ENCODE data around the gene SHF.
A peak's percentile ranks its signal among the peaks of the same experiment; 100 is the strongest.

Gene SHF

DNA sequence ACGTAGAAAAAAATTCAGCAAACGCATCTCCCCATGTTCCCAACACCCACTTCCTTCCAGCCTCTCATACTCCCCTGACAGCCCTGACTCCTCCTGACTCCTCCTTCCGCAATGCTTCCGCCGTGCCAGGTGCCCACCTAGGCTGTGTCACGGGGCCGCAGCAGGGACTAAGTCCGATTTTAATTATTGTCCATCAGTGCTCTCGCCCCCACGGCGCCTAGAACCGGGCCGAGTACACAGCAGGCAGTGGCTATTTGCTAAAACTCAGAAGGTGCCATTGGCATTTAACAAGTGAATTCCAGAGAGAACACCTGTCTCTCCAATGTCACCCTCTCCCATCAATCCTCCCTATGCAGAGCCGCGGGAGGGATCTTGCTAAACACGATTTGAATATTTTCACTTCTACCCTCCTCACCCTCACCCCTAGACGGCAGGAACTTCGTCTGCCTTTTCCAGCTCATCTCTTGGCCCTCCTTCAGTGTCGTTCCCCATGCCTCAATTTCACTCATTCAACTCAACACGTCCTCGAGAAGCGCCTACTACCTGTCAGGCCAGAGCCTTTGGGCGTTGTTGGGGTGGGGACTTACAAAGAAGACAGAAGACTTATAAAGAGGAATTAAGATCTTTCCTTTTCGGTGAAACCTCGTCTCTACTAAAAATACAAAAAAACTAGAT lies 11.5 kb upstream of the SHF start:
- TF ChIP-seq FEZF1 (tag by site-specific recombination; IDR thresholded peaks at IDR 0.05) (peak; percentile 7; the same call in 1 of the 2 replicates), ZNF585B (tag by site-specific recombination; IDR thresholded peaks at IDR 0.05) (no peak), ZIC2 (tag by site-specific recombination; IDR thresholded peaks at IDR 0.05) (peak; percentile 69), GLIS2 (tag by site-specific recombination; IDR thresholded peaks at IDR 0.05) (0 out of 2 replicates have a peak, but pooled peaks have one; percentile 60), ZSCAN16 (tag by site-specific recombination; IDR thresholded peaks at IDR 0.05) (no peak), BCL11B (tag by site-specific recombination; IDR thresholded peaks at IDR 0.05; ENCODE audit: low read depth) (0 out of 2 replicates have a peak, but pooled peaks have one; percentile 39), ZNF596 (tag by site-specific recombination; IDR thresholded peaks at IDR 0.05) (no peak), ZNF394 (tag by site-specific recombination; IDR thresholded peaks at IDR 0.05; ENCODE audit: borderline replicate concordance) (peak; percentile 12; the same call in 1 of the 2 replicates), ZBTB7A (tag by site-specific recombination; IDR thresholded peaks at IDR 0.05; ENCODE audit: low read depth) (0 out of 2 replicates have a peak, but pooled peaks have one; percentile 8), ZNF398 (tag by site-specific recombination; IDR thresholded peaks at IDR 0.05) (no peak), BCL11A (tag by site-specific recombination; IDR thresholded peaks at IDR 0.05; ENCODE audit: low read depth) (peak; percentile 59; the same call in 1 of the 2 replicates), ZNF335 (tag by site-specific recombination; conservative IDR thresholded peaks at IDR 0.05) (peak; percentile 56), HIC1 (tag by site-specific recombination; IDR thresholded peaks at IDR 0.05) (0 out of 2 replicates have a peak, but pooled peaks have one; percentile 12), KLF1 (tag by site-specific recombination; IDR thresholded peaks at IDR 0.05) (0 out of 2 replicates have a peak, but pooled peaks have one; percentile 20), ZNF707 (tag by site-specific recombination; IDR thresholded peaks at IDR 0.05) (no peak), SCRT1 (tag by site-specific recombination; IDR thresholded peaks at IDR 0.05; ENCODE audit: borderline replicate concordance) (0 out of 2 replicates have a peak, but pooled peaks have one; percentile 53)
- TF ChIP-seq, protein P1, sequence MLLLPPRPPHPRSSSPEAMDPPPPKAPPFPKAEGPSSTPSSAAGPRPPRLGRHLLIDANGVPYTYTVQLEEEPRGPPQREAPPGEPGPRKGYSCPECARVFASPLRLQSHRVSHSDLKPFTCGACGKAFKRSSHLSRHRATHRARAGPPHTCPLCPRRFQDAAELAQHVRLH (tag by site-specific recombination; IDR thresholded peaks at IDR 0.05): 0 out of 2 replicates have a peak, but pooled peaks have one; percentile 1
- TF ChIP-seq, protein P2, sequence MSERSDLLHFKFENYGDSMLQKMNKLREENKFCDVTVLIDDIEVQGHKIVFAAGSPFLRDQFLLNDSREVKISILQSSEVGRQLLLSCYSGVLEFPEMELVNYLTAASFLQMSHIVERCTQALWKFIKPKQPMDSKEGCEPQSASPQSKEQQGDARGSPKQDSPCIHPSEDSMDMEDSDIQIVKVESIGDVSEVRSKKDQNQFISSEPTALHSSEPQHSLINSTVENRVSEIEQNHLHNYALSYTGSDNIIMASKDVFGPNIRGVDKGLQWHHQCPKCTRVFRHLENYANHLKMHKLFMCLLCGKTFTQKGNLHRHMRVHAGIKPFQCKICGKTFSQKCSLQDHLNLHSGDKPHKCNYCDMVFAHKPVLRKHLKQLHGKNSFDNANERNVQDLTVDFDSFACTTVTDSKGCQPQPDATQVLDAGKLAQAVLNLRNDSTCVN (tag by site-specific recombination; optimal IDR thresholded peaks at IDR 0.05): peak; percentile 2
- Histone ChIP-seq H3K9me3 (ENCODE audit: control insufficient read depth, insufficient read depth, low read depth, low read length) (no peaks in the 10 kb centered on the region), H3K36me3 (ENCODE audit: control insufficient read depth in 2 of 2, insufficient read depth in 1 of 2, low read length in 2 of 2) (no peaks in the 10 kb centered on the region), H3K27ac (ENCODE audit: extremely low read depth, low read depth, low read length) (no peak overlapping the region), H3K4me3 (ENCODE audit: low read depth, low read length) (peak overlapping the region; percentile 90), H3K4me1 (ENCODE audit: control insufficient read depth, insufficient read depth, low read length) (no peaks in the 10 kb centered on the region)
- CTCF ChIA-PET: interaction anchor here (0.7 to 1.2 kb wide), 7 partner anchors 10 to 81 kb away, joined by 3 to 9 read pairs (median 4); no protein-coding TSS in a partner anchor
- POLR2A ChIA-PET: interaction anchor here (0.6 to 2.2 kb wide), 5 partner anchors 11 to 80 kb away, joined by 3 to 11 read pairs (median 6); partner anchors contain the start of gene SHF
